RWPE1 (cell line): Measurements from ENCODE around the gene TEX28.
"Not testable (repeated sequence)": the region's sequence is repeated elsewhere in the genome, so short reads cannot be mapped to it uniquely, and the experiment has no call there.

Experiments used
- CTCF ChIA-PET: fragments of 350-600 bp; sonication (Branson Sonifier 250); formaldehyde crosslinking; extraction: SDS; loops from one replicate; lab custom pipeline; 2021; lab: Yijun Ruan, JAX
- POLR2A ChIA-PET: fragments of 400-600 bp; formaldehyde crosslinking; extraction: SDS; loops from one replicate; lab custom pipeline; 2020; ENCODE audit warnings: antibody characterized with exemption; ENCODE audit not compliant: low non-redundant PET; lab: Yijun Ruan, JAX
- DNase-seq: peaks from one replicate; pipeline ENCODE4 v3.0.0; 2012; ENCODE audit warnings: low spot score
- H3K27ac ChIP-seq: fragments of 450-650 bp; 2 replicates; pipeline ENCODE4 v1.5.1; 2017
- CTCF ChIP-seq: fragments of 450-650 bp; conservative IDR thresholded peaks from 2 replicates; pipeline ENCODE4 v1.5.1; 2017; ENCODE audit warnings: low read depth, mild to moderate bottlenecking

Gene TEX28

GRCh38 chrX:154305541-154306205, 10.7 kb upstream of the TEX28 start:
- CTCF ChIA-PET: interaction anchor here (0.5 kb wide), 1 partner anchor 9 kb away, joined by 4 read pairs; no protein-coding TSS in a partner anchor
- POLR2A ChIA-PET: no interaction called here
- DNase-seq: no peak
- H3K27ac ChIP-seq: no peak overlapping the region
- no peak for TF ChIP-seq CTCF

- TF ChIP-seq CTCF: no peak
- ChIA-PET POLR2A (no interaction called here), CTCF (interaction anchor here (0.5 kb wide), 1 partner anchor 10 kb away, joined by 4 read pairs; no protein-coding TSS in a partner anchor)
- H3K27ac ChIP-seq: no peak overlapping the region
- DNase-seq: no peak
Measured at GRCh38 chrX:154304846-154305245, 9.9 kb upstream of the TEX28 start.

GRCh38 chrX:154303476-154303875, 8.6 kb upstream of the TEX28 start:
- CTCF ChIA-PET: no interaction called here
- no peak for TF ChIP-seq CTCF
- H3K27ac ChIP-seq: no peak overlapping the region
- DNase-seq: no peak
- POLR2A ChIA-PET: no interaction called here

GRCh38 chrX:154302998-154303397, 8.1 kb upstream of the TEX28 start:
- DNase-seq, CTCF ChIA-PET: not testable (repeated sequence)

GRCh38 chrX:154300816-154301215, 5.9 kb upstream of the TEX28 start:
- CTCF ChIA-PET: no interaction called here
- H3K27ac ChIP-seq: no peak overlapping the region
- DNase-seq: no peak
- no peak for TF ChIP-seq CTCF
- POLR2A ChIA-PET: no interaction called here

More at GRCh38 chrX:154302998-154303397, 8.1 kb upstream of the TEX28 start:
- POLR2A ChIA-PET, H3K27ac ChIP-seq: not testable (repeated sequence)

- TF ChIP-seq CTCF: no peak
- no peak overlapping the region for H3K27ac ChIP-seq
- CTCF ChIA-PET: interaction anchor here (0.6 to 1.2 kb wide), 3 partner anchors 268 to 374 kb away, joined by 3 to 4 read pairs (median 4); no protein-coding TSS in a partner anchor
- POLR2A ChIA-PET: no interaction called here
- DNase-seq: no peak
Measured at GRCh38 chrX:154298312-154298711, 3.4 kb upstream of the TEX28 start.

GRCh38 chrX:154296731-154297130, 1.8 kb upstream of the TEX28 start:
- ChIA-PET CTCF (no interaction called here), POLR2A (no interaction called here)
- no peak overlapping the region for H3K27ac ChIP-seq
- DNase-seq: no peak
- TF ChIP-seq CTCF: no peak
